GM18511 (cell line): ENCODE data around the gene KIAA1217.
"Not testable (repeated sequence)": the region's sequence is repeated elsewhere in the genome, so short reads cannot be mapped to it uniquely, and the experiment has no call there.

Experiments used
- ATAC-seq: cut with Tn5 transposase; IDR thresholded peaks from one replicate; pipeline ENCODE4 v1.9.1; 2021; ENCODE audit warnings: mild to moderate bottlenecking, moderate library complexity; ENCODE audit not compliant: unreplicated experiment

The KIAA1217 gene

DNA sequence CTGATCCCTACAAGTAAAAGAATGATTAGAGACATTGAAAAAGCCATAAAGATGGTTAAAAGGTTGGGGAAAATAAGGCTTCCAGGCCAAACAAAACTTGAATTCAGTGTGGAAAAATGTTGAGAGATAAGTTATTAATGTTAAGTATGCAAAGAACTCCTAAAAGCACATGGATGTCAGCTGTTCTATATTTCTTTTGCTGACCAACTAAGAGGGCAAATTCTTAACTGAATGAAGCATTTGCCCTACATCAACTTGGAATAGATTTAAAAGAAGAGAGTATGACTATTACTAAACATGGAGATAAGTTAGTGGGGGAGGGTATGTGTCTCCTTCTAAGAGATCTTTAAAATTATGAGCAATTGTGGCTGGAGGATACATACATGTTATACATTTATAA, 124.8 kb downstream of the KIAA1217 start:
- no peak for ATAC-seq

DNA sequence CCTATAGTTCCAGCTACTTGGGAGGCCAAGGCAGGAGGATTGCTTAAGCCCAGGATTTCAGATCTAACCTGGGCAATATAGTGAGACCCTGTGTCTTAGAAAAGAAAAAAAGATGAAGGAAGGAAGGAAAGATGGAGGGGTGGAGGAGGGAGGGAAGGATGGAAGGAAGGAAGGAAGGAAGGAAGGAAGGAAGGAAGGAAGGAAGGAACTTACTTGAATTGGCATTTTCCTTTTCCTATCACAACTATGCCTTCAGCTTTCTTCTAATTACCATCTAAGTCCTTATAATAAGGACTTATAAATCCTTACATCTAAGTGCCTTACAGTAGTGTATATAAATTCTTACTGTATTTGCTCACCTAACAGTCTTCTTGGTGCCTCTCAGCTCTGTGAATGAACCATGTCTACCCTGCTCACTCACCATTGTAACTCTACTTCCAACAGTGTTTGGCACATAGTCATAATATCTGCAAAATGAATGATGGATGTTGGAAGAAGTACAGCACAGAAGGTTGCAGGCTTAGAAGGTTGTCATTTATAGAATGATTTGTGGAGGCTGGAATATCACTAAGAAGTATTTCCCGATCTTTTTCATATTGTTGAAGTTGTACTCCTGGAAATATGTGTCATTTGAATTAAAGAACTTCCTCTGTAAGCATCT, 125.5 kb downstream of the KIAA1217 start:
- ATAC-seq, result no peak

DNA sequence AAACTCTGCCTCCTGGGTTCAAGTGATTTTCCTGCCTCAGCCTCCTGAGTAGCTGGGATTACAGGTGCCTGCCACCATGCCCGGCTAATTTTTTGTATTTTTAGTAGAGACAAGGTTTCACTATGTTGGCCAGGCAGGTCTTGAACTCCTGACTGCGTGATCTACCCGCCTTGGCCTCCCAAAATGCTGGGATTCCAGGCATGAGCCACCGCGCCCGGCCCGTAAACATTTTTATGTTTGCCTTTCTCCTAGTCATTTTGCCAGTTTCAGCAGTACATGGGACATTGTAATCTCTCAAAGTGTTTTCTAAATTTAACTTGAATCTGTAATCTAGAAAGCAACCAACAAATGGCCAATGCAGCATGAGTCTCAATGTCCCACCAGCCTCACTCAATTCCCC, 128.8 kb downstream of the KIAA1217 start:
- ATAC-seq, result not testable (repeated sequence)

DNA sequence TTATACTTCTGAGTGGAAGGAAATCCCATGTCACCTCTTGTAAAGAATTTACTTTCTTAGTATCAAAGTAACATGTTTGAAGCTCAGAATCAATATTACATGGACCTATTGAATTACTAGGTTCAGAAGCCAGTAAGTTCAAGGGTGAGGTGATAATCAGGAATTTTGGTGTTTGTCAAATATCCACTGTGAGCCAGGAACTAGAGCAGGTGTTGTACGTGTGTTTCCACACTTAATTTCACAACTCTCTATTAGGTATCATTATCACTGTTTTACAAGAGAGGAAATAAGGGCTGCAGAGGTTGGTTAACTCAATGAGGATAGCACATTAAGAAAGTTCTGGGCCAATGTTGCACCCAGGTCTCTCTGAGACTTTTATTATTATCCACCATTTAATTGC, 130.4 kb downstream of the KIAA1217 start:
- ATAC-seq, result no peak

DNA sequence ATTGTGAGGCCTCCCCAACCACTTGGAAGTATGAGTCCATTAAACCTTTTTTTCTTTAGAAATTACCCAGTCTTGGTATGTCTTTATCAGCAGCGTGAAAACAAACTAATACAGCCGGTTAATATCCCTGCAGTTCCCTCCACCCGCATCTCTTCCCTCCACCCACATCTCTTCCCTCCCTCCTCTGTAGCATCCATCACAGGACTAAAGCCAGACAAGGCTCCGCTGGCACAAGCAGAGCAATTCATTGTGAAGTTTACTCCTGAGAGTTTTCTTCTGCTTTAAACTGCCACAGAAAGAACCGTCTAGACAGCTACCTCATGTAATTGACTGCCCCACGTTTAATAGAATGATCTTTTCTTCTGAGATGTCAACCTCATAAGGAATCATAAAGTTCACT, 131.5 kb downstream of the KIAA1217 start:
- no peak for ATAC-seq

DNA sequence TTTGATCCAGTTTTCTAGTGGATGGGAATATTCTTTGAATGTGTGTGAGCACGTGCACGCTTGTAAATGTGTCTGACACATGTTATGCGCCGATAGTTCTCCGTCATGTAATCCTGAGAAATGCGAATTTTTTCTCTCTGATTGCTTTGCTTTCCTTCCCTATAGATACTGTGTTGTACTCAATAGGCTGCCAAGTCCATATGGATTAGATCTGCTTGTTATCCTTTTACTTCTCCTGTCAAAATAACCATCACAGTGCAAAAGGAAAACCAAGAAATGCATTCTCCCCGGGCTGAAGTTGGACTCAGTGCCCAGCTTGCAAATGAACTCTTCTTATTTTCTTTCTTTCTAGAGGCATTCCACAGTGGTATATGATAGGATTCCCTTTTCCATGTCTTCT, 131.9 kb downstream of the KIAA1217 start:
- no peak for ATAC-seq

DNA sequence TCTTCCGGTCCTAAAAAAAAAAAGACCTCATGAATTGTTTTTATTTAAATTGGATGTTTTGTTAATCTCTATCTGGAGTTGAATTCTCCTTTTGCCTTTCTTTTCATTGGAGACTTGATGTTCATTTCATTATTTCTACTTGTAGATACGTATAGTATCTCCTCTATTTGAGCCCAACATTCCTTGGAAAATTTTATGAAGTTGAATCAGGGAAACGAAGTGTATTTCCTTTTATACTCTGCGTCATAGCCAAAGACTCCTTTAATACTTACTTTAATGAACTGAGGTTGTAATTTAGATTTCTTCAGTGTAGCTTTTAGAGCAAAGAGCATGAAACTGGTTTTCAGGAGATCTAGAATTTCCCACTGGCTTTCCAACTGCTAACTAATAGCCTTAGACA, 132.4 kb downstream of the KIAA1217 start:
- ATAC-seq, result no peak

DNA sequence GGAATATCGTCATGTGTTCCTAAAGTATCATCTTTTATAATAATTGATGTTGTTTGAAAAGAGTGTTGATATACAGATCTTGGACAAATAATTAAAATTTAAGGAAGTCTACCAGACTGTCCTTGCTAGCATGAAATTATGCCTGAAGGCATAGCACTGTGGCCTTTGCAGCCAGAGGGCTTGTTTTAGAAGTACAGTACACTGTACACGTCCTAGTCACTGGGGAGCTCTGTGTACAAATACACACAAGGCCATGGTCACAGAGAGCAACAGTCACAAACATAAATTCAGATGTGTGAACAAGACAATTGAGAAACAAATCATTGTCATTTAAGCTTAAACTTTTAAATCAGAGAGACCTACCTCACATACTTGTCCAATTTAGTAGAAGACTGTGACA, 133.0 kb downstream of the KIAA1217 start:
- ATAC-seq, result no peak

DNA sequence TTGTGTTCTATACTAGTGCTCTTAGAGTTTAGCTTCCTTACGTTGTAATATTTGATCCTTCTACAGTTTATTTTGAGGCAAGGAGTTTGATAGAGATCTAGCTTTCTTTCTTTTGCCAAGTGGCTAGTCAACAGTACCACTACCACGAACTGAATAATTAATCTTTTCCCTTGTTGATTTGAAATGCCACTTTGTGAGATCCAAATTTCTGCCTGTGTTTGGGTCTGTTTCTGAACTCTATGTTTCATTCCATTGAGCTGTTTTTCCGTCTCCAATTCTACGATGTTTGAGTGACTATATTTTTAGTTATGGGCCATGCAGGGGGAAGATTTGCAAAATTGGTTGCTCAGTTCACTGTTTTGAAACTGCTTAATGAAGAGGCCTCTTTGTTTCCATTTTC, 134.7 kb downstream of the KIAA1217 start:
- ATAC-seq, result no peak

DNA sequence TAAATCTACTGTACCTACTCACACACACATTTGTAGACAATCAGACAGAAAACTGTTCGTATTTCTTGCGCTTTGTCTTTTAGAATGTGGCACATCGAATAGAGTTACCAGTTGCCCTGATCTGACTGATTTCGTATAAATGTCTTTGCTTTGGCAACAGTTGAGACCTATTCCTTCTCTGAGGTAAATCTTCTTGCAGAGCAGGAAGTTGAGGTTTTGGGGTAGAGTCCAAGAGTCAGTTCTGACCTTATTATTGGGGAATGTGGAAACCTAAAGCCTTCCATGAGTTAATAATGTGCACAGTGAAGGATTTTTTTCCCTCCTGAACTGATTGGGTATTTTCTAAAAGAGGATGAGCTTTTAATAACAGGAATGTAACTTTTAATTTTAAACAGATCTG, 135.3 kb downstream of the KIAA1217 start:
- ATAC-seq, result peak; percentile 50

DNA sequence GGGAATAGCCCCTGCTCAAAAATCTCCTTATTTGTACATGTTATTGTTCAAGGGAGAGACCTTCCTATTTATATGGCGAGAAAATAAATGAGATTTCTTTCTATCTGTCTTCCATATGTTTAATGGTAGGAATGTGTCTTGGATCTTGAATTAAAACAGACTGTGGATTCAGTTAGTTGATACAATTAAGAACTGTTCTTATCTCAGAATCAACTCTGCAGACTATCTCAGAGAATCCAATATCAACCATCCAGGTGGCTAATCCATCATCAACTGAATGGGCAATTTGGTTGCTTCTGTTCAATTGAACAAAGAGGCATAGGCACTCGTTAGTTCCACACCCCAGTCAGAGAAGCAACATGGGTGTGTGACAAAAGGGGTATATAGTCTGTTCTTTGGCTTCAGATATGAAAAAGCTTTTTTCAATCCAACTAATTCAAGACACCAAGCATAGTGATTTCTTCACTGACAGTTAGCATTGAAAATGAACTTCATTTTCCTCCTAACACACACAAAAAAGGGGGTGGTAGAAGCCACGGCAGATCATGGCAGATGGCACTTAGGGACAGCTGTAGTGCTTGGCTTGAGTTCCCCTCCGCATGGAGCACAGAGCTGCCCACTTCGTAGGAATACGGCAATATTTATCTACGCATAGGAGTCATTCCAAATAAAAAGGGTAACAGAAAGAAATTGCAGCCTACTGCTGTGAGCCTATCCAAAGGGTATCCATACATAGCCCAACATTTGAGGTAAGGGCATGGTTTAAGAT, 135.9 kb downstream of the KIAA1217 start:
- ATAC-seq, result peak; percentile 18

DNA sequence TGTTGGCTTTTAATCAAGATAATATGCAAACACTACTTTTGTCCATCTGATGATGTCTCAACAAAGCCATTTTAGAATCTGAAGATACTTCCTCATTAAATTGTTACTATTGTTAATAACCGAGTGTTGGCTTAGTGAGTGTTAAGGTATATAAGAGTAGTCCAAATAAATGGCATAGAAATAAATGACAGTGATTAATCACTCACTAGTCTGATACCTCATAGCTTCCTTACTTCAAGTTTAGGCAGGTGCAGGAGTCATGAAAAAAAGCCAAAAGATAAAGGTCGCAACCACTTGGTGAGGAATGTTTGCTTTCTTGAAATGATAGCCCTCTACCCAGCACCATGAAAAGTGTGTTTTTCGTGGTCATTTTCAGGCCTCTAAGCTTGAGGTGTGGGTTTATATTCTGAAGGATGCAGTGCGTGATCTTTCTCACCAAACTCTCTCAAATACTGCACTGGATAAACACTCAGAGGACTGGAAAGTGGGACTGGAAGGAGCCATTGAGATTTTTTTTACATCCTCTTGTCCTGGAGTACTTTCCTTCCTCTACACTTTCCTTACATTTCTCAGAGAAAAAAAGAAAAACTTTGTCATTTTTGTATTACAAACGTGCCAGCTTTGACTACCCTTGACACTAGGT, 138.1 kb downstream of the KIAA1217 start:
- ATAC-seq, result no peak

DNA sequence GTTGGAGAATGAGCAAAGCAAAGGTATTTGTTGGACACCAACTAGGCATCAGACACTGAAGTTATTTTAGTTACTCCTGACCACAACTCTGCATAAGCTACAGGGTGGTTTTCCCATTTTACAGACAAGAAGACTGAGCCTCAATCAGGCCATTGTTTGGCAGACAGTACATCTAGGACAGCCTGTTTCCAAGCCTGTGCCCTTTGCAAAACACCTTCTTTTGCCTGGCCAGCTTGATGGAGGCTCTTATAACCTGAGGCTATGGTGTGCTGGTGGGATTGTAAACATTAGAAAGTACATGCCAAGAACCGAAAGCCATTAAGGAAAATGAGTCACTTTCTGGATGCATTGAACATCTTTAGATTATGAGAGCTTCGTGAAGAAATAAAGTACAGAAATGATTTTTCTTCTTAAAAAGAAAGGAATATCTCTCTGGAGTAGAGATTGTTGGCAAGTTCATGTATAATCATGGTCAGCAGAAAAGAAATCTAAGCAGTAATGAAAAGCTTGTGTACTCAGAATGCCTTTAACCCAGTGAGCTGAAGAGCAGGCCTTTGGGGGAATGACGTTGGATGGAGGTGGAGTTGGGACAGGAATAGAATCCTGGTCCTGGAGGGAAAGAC, 140.6 kb downstream of the KIAA1217 start:
- no peak for ATAC-seq

DNA sequence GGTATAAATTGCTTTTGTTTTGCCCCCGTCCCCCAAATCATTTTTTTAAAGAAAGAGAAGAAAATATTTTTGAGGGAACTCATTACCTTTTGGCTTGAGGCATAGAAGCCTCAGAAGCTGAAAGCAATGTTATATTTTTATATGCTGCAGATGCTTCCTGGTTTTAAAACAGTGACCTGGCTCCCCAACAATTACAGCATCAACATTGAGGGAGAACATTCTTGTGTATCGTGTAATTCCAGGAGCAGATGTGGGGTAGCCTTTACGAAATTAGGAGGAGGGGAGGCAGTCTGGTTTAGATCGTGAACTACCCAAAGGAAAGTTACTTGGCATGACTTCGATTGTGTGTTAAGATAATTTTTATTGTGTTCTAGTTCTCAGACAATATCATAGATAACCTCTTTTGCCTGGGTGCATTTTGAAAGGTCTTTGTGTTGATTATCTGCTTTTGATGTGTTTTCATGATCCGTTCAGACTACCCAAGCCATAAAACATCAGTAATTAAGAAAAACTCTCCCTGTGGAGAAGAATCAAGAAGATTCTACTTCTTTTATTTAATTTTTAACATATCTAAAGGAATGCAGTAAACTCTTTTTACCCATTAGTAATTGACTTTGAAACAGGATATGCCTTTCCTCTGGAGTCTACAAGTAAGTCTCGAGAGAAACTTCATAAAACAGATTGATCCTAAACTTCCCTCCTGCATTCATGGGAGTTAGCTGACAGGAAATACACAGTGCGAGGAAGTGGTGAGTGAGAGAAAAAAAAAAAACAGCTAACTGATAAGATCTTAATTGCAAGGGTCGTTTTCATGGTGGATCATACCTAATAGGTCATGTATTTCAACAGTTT, 141.4 kb downstream of the KIAA1217 start:
- no peak for ATAC-seq

DNA sequence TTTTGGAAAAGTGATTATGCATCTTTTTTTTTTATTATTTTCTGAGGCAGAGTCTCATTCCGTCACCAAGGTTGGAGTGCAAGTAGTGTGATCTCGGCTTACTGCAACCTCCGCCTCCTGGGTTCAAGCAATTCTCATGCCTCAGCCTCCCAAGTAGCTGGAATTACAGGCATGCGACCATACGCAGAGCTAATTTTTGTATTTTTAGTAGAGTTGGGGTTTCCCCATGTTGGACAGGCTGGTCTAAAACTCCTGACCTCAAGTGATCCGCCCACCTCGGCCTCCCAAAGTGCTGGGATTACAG, 141.9 kb downstream of the KIAA1217 start:
- not testable (repeated sequence) for ATAC-seq

DNA sequence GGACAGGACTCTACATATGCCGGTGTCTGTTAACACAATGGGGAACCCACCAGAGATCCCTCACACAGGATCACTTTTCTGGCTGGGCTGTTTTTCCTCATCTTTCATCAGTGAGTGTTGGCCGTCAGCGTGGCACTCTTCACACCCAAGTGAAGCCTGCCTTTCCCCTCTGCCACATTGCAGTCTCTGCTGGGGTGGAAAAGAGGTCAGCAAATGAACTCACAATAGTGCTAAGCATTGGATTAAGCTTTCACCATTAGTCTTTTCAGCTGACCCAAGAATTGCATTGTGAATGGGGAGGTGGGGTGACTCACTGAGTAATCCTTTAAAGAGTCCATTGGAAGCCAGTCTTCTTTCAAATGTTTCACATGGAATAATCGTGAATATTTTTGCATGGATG, 143.0 kb downstream of the KIAA1217 start:
- ATAC-seq, result no peak

DNA sequence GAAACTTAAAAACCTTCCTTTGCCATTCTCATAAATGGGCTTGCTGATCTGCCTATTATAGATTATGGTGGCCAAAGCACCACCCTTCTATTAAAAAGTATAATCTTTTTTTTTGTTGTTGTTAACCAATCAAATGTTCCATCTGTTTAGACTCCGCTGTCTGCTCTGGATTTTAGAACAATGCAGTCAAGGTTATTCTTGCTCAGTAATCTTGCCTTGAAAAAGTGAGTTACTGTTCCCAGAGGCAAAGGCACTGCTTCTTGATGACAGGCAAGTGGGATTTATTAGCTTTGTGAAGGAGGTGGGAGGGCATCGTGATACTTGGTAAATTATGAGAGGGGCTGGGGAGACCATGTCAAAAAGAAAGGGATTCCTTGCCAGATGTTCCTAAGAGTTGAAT, 143.5 kb downstream of the KIAA1217 start:
- no peak for ATAC-seq

DNA sequence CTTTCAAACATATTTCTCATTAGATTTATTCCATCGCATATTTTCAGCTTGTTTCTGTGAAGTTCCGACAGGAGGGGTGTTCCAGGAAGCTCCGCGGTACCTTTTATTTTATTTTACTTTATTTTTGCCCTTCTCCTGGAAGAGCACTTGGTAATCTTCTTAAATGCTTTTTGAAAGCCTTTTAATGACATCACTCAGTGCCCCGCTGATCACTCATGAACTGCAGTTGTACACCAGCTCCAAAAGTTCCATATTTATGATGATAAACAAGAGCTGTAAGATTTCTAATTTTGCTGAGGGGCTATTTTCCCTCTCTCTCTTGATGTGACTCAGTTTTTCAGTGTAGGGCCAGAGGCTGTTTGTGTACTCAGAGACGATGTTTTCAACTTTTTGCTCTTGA, 144.4 kb downstream of the KIAA1217 start:
- ATAC-seq, result no peak

DNA sequence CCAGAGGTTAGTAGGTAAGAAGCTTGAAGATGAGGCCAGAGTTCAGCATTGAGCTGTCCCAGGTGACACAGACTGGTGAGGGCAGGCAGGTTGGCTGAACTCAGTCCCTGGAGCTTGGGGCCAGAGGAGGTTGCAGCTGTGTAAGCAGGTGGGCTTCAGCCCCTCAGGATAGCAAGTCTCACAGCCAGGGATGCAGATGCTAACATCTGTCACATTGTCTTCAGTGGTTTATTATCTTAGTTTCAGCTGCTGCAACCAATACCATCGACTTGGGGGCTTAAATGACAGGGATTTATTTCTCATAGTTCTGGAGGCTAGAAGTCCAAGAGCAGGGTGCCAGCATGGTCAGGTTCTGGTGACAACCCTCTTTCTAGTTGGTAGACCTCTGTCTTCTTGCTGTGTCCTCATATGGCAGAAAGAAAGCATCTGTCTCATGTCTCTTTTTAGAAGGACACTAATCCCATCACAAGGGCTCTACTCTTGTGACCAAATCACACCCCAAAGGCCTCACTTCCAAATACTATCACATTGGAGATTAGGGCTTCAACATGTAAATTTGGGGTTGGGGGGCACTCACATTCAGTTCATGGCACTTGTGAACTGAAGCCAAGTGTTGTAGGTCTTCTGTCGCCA, 146.2 kb downstream of the KIAA1217 start:
- ATAC-seq, result no peak

DNA sequence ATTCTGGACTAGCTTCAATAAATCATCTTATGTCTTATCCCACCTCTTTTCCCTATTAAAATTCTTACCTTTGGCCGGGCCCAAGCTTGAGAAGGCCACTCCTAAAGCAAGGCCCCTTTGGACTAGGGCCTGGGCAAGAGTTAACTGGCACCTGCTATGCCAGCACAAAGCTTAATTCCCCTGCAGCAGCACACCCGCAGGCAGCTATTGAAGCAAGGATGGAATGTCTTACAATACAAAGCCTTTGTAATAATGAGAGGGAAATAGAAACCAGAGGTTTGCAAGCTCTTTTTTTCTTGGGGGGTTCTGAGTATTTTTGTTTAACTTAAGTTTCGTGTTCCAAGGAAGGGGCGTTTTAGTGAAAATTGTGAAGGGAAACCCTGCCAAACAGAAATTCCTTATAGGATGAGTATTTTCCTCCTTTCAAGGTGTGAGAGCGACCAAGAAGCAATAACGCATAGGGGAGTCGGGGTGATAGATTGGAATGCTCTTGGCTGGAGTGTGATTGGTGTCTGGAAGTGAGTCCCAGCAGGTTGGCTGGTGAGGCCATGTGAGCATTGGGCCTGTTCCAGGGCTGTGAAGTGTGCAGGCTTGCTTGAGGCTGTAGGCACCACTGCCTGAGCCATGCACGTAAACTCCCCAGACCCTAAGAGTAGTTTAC, 148.5 kb downstream of the KIAA1217 start:
- ATAC-seq, result no peak
